Loucy (cell line): ENCODE data around the gene DDR1.

Experiments used
- EZH2phosphoT487 ChIP-seq: fragments of 200-600 bp; IDR thresholded peaks from 2 replicates; pipeline ENCODE4 v1.6.1; 2018; ENCODE audit warnings: antibody characterized with exemption, mild to moderate bottlenecking, moderate library complexity, borderline replicate concordance
- TF ChIP-seq, protein P1 (sequence below): fragments of 200-600 bp; sonication (generic); conservative IDR thresholded peaks from 2 replicates; pipeline ENCODE4 v1.5.1; 2014; ENCODE audit warnings: mild to moderate bottlenecking, antibody characterized with exemption, low read length

DNA sequence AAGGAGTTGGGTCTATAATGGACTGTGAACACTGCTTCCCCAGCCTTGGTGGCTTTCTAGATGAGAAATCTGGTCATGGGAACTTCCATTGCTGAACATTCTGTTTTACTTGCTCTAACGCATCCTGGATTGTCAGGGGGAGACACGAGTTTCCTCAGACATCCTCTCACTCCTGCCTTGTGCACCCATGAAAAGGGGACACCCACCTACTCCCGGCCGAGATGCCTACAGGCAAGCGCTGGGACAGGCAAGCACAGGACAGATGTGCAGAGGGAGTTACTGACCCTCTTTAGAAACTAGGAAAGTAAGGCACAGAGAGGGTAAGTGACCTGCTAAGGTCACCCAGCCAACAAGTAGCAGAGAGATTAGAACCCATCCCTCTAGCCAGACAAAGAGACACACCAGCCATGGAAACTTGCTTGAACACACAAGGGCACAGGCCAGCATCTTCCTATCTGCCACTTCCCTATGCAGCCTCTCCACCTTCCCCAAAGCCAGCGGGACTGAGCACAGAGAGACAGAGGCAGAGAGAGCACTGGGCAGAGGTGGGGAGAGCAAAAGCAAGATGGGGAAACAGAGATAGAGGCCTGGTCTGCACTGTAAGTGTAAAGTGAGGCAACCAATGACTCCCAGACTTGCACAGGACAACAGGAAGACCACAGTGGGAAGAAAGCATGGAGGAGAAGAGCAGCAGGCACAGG is 48.5 kb downstream of the DDR1 start:
- TF ChIP-seq, protein P1, sequence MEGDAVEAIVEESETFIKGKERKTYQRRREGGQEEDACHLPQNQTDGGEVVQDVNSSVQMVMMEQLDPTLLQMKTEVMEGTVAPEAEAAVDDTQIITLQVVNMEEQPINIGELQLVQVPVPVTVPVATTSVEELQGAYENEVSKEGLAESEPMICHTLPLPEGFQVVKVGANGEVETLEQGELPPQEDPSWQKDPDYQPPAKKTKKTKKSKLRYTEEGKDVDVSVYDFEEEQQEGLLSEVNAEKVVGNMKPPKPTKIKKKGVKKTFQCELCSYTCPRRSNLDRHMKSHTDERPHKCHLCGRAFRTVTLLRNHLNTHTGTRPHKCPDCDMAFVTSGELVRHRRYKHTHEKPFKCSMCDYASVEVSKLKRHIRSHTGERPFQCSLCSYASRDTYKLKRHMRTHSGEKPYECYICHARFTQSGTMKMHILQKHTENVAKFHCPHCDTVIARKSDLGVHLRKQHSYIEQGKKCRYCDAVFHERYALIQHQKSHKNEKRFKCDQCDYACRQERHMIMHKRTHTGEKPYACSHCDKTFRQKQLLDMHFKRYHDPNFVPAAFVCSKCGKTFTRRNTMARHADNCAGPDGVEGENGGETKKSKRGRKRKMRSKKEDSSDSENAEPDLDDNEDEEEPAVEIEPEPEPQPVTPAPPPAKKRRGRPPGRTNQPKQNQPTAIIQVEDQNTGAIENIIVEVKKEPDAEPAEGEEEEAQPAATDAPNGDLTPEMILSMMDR: no peak
- no peak for TF ChIP-seq EZH2phosphoT487
